HG02759 (cell line): ENCODE results near the gene CAMK1D.

Experiments used
- ATAC-seq: cut with Tn5 transposase; IDR thresholded peaks from one replicate; pipeline ENCODE4 v1.9.1; 2021; ENCODE audit warnings: mild to moderate bottlenecking, moderate library complexity; ENCODE audit not compliant: unreplicated experiment

The CAMK1D gene

DNA sequence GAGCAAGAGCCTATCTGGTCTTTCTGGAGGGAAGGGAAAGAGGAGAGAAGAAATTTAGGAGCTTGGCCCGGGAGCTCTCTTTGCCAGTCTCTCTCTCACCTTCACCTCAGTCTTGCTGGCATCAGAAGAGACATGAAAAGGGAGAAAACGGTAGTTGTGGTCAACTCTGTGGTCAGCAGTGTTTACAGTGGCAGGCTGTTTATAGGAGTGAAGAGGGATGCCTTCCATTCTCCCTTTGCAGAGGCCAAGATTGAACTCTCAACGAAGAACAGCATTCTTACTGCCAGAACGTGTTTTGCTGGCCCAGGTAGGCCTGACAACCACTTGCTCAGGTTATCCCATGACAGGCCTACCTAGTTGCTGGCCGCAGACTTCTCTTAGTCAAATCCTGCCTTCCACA, 518.9 kb downstream of the CAMK1D start:
- ATAC-seq = no peak

DNA sequence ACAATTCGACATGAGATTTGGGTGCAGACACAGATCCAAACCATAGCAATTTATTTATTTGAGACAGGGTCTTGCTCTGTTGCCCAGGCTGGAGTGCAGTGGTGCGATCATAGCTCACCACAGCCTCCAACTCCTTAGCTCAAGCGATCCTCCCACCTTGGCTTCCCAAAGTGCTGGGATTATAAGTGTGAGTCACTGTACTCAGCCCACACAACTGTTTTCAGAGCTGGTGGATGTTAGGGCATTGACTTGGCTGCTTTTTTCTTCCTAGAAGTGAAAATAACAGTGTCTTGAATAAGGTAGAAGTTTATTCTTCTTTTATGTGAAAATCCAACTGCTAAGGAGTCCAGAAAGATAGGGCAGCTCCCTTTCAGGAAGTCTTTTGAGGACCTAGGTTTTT, 520.1 kb downstream of the CAMK1D start:
- no peak for ATAC-seq

- ATAC-seq = no peak
Observed at GRCh38 chr10:12872577-12872976, 523.2 kb downstream of the CAMK1D start.

DNA sequence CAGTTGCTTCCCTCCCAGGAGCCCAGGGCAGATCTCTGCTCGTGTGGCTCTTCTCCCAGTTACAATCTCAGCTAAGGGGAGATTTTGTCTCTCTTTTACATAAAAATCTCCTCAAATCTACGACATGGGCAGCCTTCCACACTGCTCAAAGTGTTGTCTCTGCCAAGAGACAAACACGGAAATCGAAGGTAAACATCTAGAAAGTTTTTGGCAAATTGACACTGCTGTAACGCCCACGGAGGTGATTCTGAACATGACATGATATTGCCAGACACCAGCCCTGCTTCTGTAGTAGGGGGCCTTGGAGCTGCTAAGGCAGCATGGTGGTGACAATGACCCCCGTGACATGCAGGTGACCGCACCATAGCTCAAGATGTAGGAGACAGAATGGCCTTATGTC, 523.8 kb downstream of the CAMK1D start:
- ATAC-seq = no peak

- ATAC-seq = no peak
Observed at GRCh38 chr10:12874501-12874900, 525.2 kb downstream of the CAMK1D start.

DNA sequence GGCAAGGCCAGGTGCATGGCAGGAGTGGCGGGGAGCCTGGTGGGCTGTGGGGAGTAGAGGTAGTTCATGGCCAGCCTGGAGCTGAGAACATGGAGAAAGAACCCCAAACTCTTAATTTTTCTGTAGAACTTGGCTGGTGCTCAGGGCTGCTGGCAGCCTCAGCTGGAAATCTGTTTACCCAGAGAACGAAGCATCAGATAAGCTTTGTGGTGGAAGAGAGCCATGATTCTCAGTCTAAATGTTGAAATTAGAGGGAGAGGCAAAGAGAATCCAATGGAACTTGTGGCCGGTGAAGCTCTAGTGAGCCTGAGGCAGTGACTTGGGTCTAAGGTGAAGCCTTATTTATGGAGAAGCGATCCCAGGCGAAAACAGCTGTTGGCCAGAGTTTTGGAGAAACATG, 525.8 kb downstream of the CAMK1D start:
- no peak for ATAC-seq

- ATAC-seq = no peak
Observed at GRCh38 chr10:12876266-12876665, 526.9 kb downstream of the CAMK1D start.

DNA sequence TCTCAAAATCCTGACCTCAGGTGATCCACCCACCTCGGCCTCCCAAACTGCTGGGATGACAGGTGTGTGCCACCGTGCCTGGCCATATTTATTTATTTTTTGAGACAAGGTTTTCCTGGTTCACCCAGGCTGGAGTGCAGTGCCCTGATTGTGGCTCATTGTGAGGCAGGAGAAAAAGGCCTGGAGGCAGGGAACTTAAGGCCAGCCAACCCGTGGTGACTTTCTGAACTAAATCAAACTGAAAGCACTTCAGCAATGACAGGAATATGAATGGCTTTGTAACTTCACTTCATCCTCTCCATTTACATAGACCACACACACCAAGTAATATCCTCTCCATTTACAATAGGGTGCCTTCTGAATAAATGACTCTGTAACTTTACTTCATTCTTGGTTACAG, 527.8 kb downstream of the CAMK1D start:
- no peak for ATAC-seq

DNA sequence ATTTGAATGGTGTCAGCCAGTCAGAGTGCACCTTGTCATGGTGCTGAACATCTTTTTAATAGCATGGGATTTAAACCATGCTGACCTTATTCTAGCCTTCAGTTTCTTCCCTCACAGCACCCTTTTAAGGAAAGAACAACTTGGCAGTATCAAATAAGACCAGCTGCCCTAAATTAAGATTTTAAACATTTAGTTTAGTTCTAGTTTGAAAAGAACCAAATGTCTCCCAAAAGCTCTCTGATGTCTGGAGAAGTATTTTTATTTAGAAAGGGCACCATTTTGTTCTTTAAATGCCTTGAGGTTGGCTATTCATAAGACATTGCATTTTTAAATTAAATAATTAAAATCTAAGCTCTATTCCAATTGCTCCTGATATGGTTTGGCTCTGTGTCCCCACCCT, 531.1 kb downstream of the CAMK1D start:
- ATAC-seq = no peak

DNA sequence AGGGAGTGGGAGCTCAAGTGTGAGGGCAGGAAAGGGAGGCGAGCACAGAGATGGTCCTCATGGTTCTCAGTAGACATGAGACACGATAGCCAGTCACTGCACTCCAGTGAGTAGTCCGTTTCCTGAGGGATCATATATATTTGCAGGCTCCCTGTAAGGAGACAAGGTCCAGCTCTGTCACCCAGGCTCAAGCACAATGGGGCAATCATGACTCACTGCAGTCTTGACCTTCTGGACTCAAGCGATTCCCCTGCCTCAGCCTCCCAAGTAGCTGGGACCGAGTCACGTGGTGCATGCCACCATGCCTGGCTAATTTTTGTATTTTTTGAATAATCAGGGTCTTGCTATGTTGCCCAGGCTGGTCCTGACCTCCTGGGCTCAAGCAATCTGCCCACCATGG, 535.5 kb downstream of the CAMK1D start:
- ATAC-seq = no peak
